Upper lobe of left lung (tissue), 6 donors: ENCODE data around the gene MAEL. TPM values are rescaled to one million over a fixed set of nuclear protein-coding genes. Genes with fewer than 3 reads are reported as not detected.
A peak's percentile ranks its signal among the peaks of the same experiment; 100 is the strongest.
"Not testable (repeated sequence)": the region's sequence is repeated elsewhere in the genome, so short reads cannot be mapped to it uniquely, and the experiment has no call there.

Experiments
- ATAC-seq, 2 donors: fragments of 200-7000 bp; cut with Tn5 transposase; one replicate each; pipeline ENCODE4 v1.9.1; 2022; ENCODE audit warnings: mild to moderate bottlenecking in 2 of 2, moderate library complexity in 2 of 2; ENCODE audit not compliant: low FRiP score in 2 of 2
- DNase-seq, 2 donors: peaks; one replicate each; pipeline ENCODE4 v3.0.0-alpha.2; 2019 to 2020
- H3K27ac ChIP-seq, 4 donors: fragments of 200-600 bp; sonication (generic); one replicate each; pipeline ENCODE4 v1.5.1; 2016 to 2019
- H3K27me3 ChIP-seq, 4 donors: fragments of 200-600 bp; sonication (generic); one replicate each; pipeline ENCODE4 v1.5.1; 2017 to 2019
- H3K36me3 ChIP-seq, 4 donors: fragments of 200-600 bp; sonication (generic); one replicate each; pipeline ENCODE4 v1.5.1; 2016 to 2019
- H3K4me1 ChIP-seq, 4 donors: fragments of 200-600 bp; sonication (generic); one replicate each; pipeline ENCODE4 v1.5.1; 2018 to 2019
- H3K4me3 ChIP-seq, 4 donors: fragments of 200-600 bp; sonication (generic); one replicate each; pipeline ENCODE4 v1.5.1; 2017 to 2019; ENCODE audit warnings: mild to moderate bottlenecking in 2 of 4, moderate library complexity in 1 of 4
- H3K9me3 ChIP-seq, 4 donors: fragments of 200-600 bp; sonication (generic); one replicate each; pipeline ENCODE4 v1.5.1; 2018 to 2019
- EP300 ChIP-seq, 4 donors: sonication (generic); formaldehyde crosslinking; IDR thresholded peaks; one replicate each; pipeline ENCODE4 v1.5.1; 2017; ENCODE audit warnings: antibody characterized with exemption in 4 of 4, control low read depth in 2 of 4
- POLR2A ChIP-seq, 4 donors: fragments of 450-650 bp; IDR thresholded peaks; one replicate each; pipeline ENCODE4 v1.5.1; 2016 to 2017; ENCODE audit warnings: antibody characterized with exemption in 4 of 4, mild to moderate bottlenecking in 2 of 4
- POLR2AphosphoS5 ChIP-seq, 2 donors: sonication (generic); formaldehyde crosslinking; IDR thresholded peaks; one replicate each; pipeline ENCODE4 v1.5.1; 2017; ENCODE audit warnings: antibody characterized with exemption in 2 of 2
- WGBS, 2 donors: methylation state at CpG; one replicate each; pipeline ENCODE4 v1.1.5; 2017 to 2018; 5-methylcytosine and 5-hydroxymethylcytosine counted together
- total RNA-seq, 6 donors: library from RNA; depleted of rRNA in 4 of 6; stranded (reverse); fragments of >200 nt in 4 of 6; gene quantifications; one replicate each; pipeline versions ENCODE4 v1.1.0 to v1.2.1, GENCODE V29; 2016 to 2021
- TF ChIP-seq, protein P1 (sequence below), 6 experiments: fragments of 450-650 bp in 4 of 6; fragments of 200-600 bp in 2 of 6; sonication (generic) in 2 of 6; IDR thresholded peaks; one replicate each; pipeline ENCODE4 v1.5.1; 2016 to 2019; ENCODE audit warnings: antibody characterized with exemption in 6 of 6
- donor health status: DM: no; HTN: no; CAD: no; lungs with moderate emphysema.
- donor health status: DM: no; HTN: yes; CAD: no; lungs with severe emphysema.

Gene MAEL
- total RNA-seq, 6 donors from 2014 or later: not detected

DNA sequence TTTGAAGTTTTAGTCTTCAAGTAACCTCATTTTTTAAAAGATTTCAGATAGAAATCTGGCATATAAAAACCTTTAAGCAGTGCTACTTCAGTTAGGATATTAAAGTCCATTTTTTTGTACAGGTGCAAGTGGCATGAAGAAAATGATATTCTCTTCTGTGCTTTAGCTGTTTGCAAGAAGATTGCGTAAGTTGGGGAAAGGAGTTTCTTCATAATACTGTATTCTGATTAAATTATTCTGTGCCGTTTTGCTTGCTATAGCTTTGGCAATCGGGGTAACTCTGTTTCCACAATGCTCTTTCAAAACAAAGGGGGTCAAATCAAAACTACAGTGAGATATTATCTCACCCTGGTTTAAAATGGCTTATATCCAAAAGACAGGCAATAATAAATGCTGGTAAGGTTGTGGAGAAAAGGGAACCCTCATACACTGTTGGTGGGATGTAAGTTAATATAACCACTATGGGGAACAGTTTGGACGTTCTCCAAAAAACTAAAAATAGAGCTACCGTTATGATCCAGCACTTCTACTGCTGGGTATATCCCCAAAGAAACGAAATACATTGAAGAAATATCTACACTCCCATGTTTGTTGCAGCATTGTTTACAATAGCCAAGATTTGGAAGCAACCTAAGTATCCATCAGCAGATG is 27.1 kb downstream of the MAEL start:
- no peaks in the 10 kb centered on the region for H3K36me3 ChIP-seq
- 40 to 46% methylated on average over 6 of the region's 6 CpGs for WGBS, 2 donors
- TF ChIP-seq, protein P1, sequence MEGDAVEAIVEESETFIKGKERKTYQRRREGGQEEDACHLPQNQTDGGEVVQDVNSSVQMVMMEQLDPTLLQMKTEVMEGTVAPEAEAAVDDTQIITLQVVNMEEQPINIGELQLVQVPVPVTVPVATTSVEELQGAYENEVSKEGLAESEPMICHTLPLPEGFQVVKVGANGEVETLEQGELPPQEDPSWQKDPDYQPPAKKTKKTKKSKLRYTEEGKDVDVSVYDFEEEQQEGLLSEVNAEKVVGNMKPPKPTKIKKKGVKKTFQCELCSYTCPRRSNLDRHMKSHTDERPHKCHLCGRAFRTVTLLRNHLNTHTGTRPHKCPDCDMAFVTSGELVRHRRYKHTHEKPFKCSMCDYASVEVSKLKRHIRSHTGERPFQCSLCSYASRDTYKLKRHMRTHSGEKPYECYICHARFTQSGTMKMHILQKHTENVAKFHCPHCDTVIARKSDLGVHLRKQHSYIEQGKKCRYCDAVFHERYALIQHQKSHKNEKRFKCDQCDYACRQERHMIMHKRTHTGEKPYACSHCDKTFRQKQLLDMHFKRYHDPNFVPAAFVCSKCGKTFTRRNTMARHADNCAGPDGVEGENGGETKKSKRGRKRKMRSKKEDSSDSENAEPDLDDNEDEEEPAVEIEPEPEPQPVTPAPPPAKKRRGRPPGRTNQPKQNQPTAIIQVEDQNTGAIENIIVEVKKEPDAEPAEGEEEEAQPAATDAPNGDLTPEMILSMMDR (IDR thresholded peaks at IDR 0.05): no peak
- TF ChIP-seq POLR2A (IDR thresholded peaks at IDR 0.05): no peak
- no peak for TF ChIP-seq POLR2AphosphoS5 (IDR thresholded peaks at IDR 0.05)
- no peak for TF ChIP-seq EP300 (IDR thresholded peaks at IDR 0.05)
- no peak overlapping the region for H3K27ac ChIP-seq
- no peak overlapping the region for H3K4me3 ChIP-seq
- no peak for DNase-seq
- no peaks in the 10 kb centered on the region for H3K27me3 ChIP-seq
- H3K4me1 ChIP-seq: no peaks in the 10 kb centered on the region
- no peak for ATAC-seq
- no peaks in the 10 kb centered on the region for H3K9me3 ChIP-seq

DNA sequence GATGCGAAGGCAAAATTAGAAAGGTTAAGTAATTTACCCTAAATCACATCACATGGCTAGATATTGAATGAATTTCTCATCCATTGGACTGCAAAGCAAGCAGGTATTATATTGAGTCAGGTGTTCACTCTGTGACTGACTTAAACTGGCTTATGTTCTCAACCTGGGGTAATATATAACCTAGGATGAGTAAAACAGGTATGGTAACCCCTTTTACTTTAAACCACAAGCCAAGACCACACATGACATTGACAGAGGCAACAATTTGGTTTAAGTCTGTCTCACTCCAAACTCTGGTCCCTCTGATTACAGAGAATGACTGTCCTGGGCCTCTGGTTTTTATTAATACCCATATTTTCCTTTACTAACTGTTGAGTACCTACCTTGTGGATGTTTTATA is 33.3 kb downstream of the MAEL start:
- ATAC-seq: no peak
- TF ChIP-seq POLR2AphosphoS5 (IDR thresholded peaks at IDR 0.05): no peak
- TF ChIP-seq, protein P1 (IDR thresholded peaks at IDR 0.05): no peak
- TF ChIP-seq EP300 (IDR thresholded peaks at IDR 0.05): no peak
- no peak for TF ChIP-seq POLR2A (IDR thresholded peaks at IDR 0.05)
- H3K9me3 ChIP-seq: no peaks in the 10 kb centered on the region
- no peaks in the 10 kb centered on the region for H3K36me3 ChIP-seq
- H3K27me3 ChIP-seq: no peaks in the 10 kb centered on the region
- H3K4me3 ChIP-seq: no peak overlapping the region
- no peak overlapping the region for H3K27ac ChIP-seq
- 88 to 100% methylated on average over 1 of the region's 1 CpG for whole genome bisulfite sequencing, 2 donors
- H3K4me1 ChIP-seq: no peaks in the 10 kb centered on the region
- DNase-seq: no peak

DNA sequence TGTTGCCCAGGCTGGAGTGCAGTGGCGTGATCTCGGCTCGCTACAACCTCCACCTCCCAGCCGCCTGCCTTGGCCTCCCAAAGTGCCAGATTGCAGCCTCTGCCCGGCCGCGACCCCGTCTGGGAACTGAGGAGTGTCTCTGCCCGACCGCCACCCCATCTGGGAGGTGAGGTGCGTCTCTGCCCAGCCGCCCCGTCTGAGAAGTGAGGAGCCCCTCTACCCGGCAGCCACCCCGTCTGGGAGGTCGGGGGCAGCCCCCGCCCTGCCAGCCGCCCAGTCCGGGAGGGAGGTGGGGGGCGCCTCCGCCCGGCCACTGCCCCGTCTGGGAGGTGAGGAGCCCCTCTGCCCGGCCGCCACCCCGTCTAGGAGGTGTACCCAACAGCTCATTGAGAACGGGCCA is 40.5 kb downstream of the MAEL start:
- H3K36me3 ChIP-seq, H3K27ac ChIP-seq, ATAC-seq, H3K4me1 ChIP-seq, H3K27me3 ChIP-seq, H3K9me3 ChIP-seq, H3K4me3 ChIP-seq: not testable (repeated sequence)
- whole genome bisulfite sequencing, 2 donors: 92% methylated on average over 24 to 25 of the region's 27 CpGs
- DNase-seq: peak in 1 of 2 donors; percentile 67

DNA sequence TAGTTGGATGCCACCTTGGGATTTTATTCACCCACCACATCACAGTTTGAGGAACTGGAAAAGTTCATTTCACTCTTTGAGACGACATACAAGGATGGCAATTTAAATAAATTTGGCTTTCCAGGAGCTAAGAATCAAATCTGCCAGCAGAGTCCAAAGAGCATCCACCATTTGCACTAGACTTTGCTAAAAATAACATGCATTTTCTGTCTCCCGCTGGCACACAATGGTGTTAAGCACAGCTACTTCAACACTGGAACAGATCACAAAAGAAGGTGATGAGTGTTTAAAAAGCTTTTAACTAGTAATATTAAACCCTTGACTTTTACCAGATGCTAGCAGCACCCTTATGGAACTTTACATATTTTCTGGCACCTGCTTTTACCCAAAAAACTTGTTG is 44.6 kb downstream of the MAEL start:
- no peak for ATAC-seq
- Histone ChIP-seq H3K27ac (no peak overlapping the region), H3K27me3 (no peaks in the 10 kb centered on the region), H3K36me3 (no peaks in the 10 kb centered on the region), H3K4me1 (no peaks in the 10 kb centered on the region), H3K4me3 (no peak overlapping the region), H3K9me3 (no peaks in the 10 kb centered on the region)
- no peak for TF ChIP-seq POLR2A (IDR thresholded peaks at IDR 0.05)
- no peak for TF ChIP-seq POLR2AphosphoS5 (IDR thresholded peaks at IDR 0.05)
- no peak for TF ChIP-seq EP300 (IDR thresholded peaks at IDR 0.05)
- TF ChIP-seq, protein P1 (IDR thresholded peaks at IDR 0.05): no peak
- no peak for DNase-seq
- WGBS, 2 donors: 55 to 63% methylated on average over 2 of the region's 2 CpGs

DNA sequence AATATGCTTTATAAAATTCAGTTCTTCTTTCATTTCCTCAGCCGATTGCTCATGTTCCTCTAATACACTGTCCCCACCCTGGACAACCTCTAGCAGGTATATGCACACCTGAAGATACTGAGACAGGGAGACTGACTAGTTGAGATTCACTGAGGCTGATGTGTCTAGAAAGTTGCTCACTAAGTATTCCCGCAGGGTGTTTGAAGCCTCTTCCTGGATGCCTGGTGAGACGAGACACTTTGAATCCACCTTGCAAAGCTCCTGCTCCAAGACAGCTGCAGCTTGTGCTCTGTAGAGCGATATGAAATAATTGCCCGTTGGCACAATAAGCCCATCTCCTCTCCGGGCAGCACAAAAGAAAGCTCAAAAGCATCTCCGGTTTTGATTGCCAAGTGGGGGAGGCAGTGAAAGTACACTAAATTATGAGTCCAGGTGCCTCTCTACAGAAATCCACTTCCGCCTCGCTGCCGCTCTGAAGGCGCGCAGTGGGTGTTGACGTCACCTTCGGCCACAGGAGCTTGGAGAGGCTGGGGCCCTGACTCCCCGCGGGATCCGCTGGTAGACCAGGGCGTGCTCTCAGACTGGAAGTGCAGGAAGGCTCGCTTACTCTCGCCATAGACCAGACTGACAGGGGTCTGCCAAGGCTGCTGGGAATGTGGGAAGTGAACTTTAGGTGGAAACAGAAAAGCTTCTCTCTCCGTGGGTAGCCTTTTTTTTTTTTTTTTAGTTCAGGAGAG is 54.8 kb downstream of the MAEL start:
- Histone ChIP-seq H3K27me3 (no peaks in the 10 kb centered on the region), H3K4me1 (peaks cover 4 to 10% (median 7%) of the 10 kb centered on the region in 4 donors), H3K27ac (no peak overlapping the region), H3K9me3 (no peaks in the 10 kb centered on the region), H3K4me3 (peak overlapping the region in 3 of 4 donors; percentile 26 to 48 (median 38)), H3K36me3 (no peaks in the 10 kb centered on the region)
- 17 to 20% methylated on average over 13 to 21 of the region's 21 CpGs for WGBS, 2 donors
- TF ChIP-seq EP300 (IDR thresholded peaks at IDR 0.05): no peak
- TF ChIP-seq, protein P1 (IDR thresholded peaks at IDR 0.05): no peak
- no peak for TF ChIP-seq POLR2AphosphoS5 (IDR thresholded peaks at IDR 0.05)
- TF ChIP-seq POLR2A (IDR thresholded peaks at IDR 0.05): peak in 1 of 4 donors; percentile 24
- ATAC-seq (peak; percentile 90 to 91), DNase-seq (peak; percentile 84 to 91)
